HG02588 (cell line): ENCODE measurements around the gene ZNF692.
"Not testable (repeated sequence)": the region's sequence is repeated elsewhere in the genome, so short reads cannot be mapped to it uniquely, and the experiment has no call there.

ENCODE experiments used
- ATAC-seq: cut with Tn5 transposase; IDR thresholded peaks from one replicate; pipeline ENCODE4 v1.9.1; 2021; ENCODE audit warnings: mild to moderate bottlenecking, moderate library complexity; ENCODE audit not compliant: unreplicated experiment

ZNF692 gene

GRCh38 chr1:248849637-248850036 lies 9.2 kb downstream of the ZNF692 start:
- ATAC-seq = no peak

- ATAC-seq = no peak
Observed at GRCh38 chr1:248849152-248849551, 9.7 kb downstream of the ZNF692 start.

GRCh38 chr1:248848602-248849001 lies 10.3 kb downstream of the ZNF692 start:
- ATAC-seq = no peak

- no peak for ATAC-seq
Observed at GRCh38 chr1:248847956-248848561, 10.8 kb downstream of the ZNF692 start.

- ATAC-seq = no peak
Observed at GRCh38 chr1:248847181-248847955, 11.5 kb downstream of the ZNF692 start.

- ATAC-seq = no peak
Observed at GRCh38 chr1:248844526-248844925, 14.4 kb downstream of the ZNF692 start.

- no peak for ATAC-seq
Observed at GRCh38 chr1:248843687-248844086, 15.2 kb downstream of the ZNF692 start.

- ATAC-seq = peak; percentile 17
Observed at GRCh38 chr1:248842781-248843331, 16.0 kb downstream of the ZNF692 start.

- ATAC-seq = no peak
Observed at GRCh38 chr1:248841702-248842395, 17.0 kb downstream of the ZNF692 start.

- no peak for ATAC-seq
Observed at GRCh38 chr1:248840946-248841345, 17.9 kb downstream of the ZNF692 start.

- no peak for ATAC-seq
Observed at GRCh38 chr1:248839168-248839555, 19.7 kb downstream of the ZNF692 start.

GRCh38 chr1:248838357-248839167 lies 20.3 kb downstream of the ZNF692 start:
- ATAC-seq = peak; percentile 60

GRCh38 chr1:248837781-248838356 lies 21.0 kb downstream of the ZNF692 start, which contains the start of gene ZNF672:
Gene ZNF672 (plus strand): TSS chr1:248838224. CDS start chr1:248847275, 9,051 bp downstream.
- ATAC-seq = peak; percentile 82

- no peak for ATAC-seq
Observed at GRCh38 chr1:248837045-248837780, 21.7 kb downstream of the ZNF692 start.

- no peak for ATAC-seq
Observed at GRCh38 chr1:248834343-248834940, 24.4 kb downstream of the ZNF692 start.

GRCh38 chr1:248831842-248832241 lies 27.0 kb downstream of the ZNF692 start:
- no peak for ATAC-seq

- ATAC-seq = not testable (repeated sequence)
Observed at GRCh38 chr1:248830718-248831017, 28.2 kb downstream of the ZNF692 start.

GRCh38 chr1:248828845-248829244 lies 30.0 kb downstream of the ZNF692 start:
- ATAC-seq = no peak
